ENCODE measurements around the gene KRT33B.
"Not testable (repeated sequence)": the region's sequence is repeated elsewhere in the genome, so short reads cannot be mapped to it uniquely, and the experiment has no call there.

KRT33B gene

GRCh38 chr17:41369713-41370112 is at the start of gene KRT33B:
Gene KRT33B, minus strand, starts transcription at chr17:41369813. Its CDS starts 63 bp downstream, at chr17:41369750.
- DNase-seq (ENCODE audit: low spot score): no peak

- DNase-seq (ENCODE audit: low spot score): no peak
Observed at GRCh38 chr17:41418116-41418860, 48.7 kb upstream of the KRT33B start.

GRCh38 chr17:41417576-41418015 is 48.0 kb upstream of the KRT33B start:
- DNase-seq (ENCODE audit: low spot score): peak; percentile 38

- no peak for DNase-seq (ENCODE audit: low spot score)
Observed at GRCh38 chr17:41417127-41417526, 47.5 kb upstream of the KRT33B start.

- DNase-seq (ENCODE audit: low spot score): no peak
Observed at GRCh38 chr17:41416479-41416878, 46.9 kb upstream of the KRT33B start.

- DNase-seq (ENCODE audit: low spot score): no peak
Observed at GRCh38 chr17:41415833-41416335, 46.3 kb upstream of the KRT33B start.

- DNase-seq (ENCODE audit: low spot score): no peak
Observed at GRCh38 chr17:41415411-41415810, 45.8 kb upstream of the KRT33B start.

GRCh38 chr17:41413982-41414381 is 44.4 kb upstream of the KRT33B start:
- no peak for DNase-seq (ENCODE audit: low spot score)

GRCh38 chr17:41413353-41413957 is 43.8 kb upstream of the KRT33B start:
- DNase-seq (ENCODE audit: low spot score): no peak

- DNase-seq (ENCODE audit: low spot score): no peak
Observed at GRCh38 chr17:41411072-41411840, 41.6 kb upstream of the KRT33B start.

GRCh38 chr17:41407226-41407625 is 37.6 kb upstream of the KRT33B start:
- DNase-seq (ENCODE audit: low spot score): no peak

GRCh38 chr17:41406205-41406604 is 36.6 kb upstream of the KRT33B start:
- no peak for DNase-seq (ENCODE audit: low spot score)

- peak; percentile 84 for DNase-seq (ENCODE audit: low spot score)
Observed at GRCh38 chr17:41404024-41404671, 34.5 kb upstream of the KRT33B start.

GRCh38 chr17:41403404-41404023 is 33.9 kb upstream of the KRT33B start:
- DNase-seq (ENCODE audit: low spot score): no peak

- no peak for DNase-seq (ENCODE audit: low spot score)
Observed at GRCh38 chr17:41402161-41402560, 32.5 kb upstream of the KRT33B start.

- DNase-seq (ENCODE audit: low spot score): no peak
Observed at GRCh38 chr17:41396996-41397660, 27.5 kb upstream of the KRT33B start, which contains the start of gene KRT31. Gene KRT31, minus strand, starts transcription at chr17:41397608. Its CDS starts 69 bp downstream, at chr17:41397539.

- DNase-seq (ENCODE audit: low spot score): no peak
Observed at GRCh38 chr17:41396340-41396739, 26.7 kb upstream of the KRT33B start.

- no peak for DNase-seq (ENCODE audit: low spot score)
Observed at GRCh38 chr17:41395611-41396010, 26.0 kb upstream of the KRT33B start.

- not testable (repeated sequence) for DNase-seq (ENCODE audit: low spot score)
Observed at GRCh38 chr17:41395044-41395443, 25.4 kb upstream of the KRT33B start.

- no peak for DNase-seq (ENCODE audit: low spot score)
Observed at GRCh38 chr17:41394254-41394996, 24.8 kb upstream of the KRT33B start.
